Sigmoid colon (tissue), 7 donors: ENCODE measurements around the gene B3GLCT. TPM values are rescaled to one million over a fixed set of nuclear protein-coding genes. Genes with fewer than 3 reads are reported as not detected.
"Not testable (repeated sequence)": the region's sequence is repeated elsewhere in the genome, so short reads cannot be mapped to it uniquely, and the experiment has no call there.

Experiments
- DNase-seq: peaks from one replicate; pipeline ENCODE4 v3.0.0-alpha.2; 2019
- H3K27ac ChIP-seq, 4 donors: fragments of 200-600 bp; sonication (generic); one replicate each; pipeline ENCODE4 v1.5.1; 2016 to 2019; ENCODE audit warnings: mild to moderate bottlenecking in 1 of 4
- H3K27me3 ChIP-seq, 3 donors: fragments of 200-600 bp; sonication (generic); one replicate each; pipeline ENCODE4 v1.5.1; 2019; ENCODE audit warnings: mild to moderate bottlenecking in 1 of 3
- H3K36me3 ChIP-seq, 4 donors: fragments of 200-600 bp; sonication (generic); one replicate each; pipeline ENCODE4 v1.5.1; 2016 to 2019
- H3K4me1 ChIP-seq, 4 donors: fragments of 200-600 bp; sonication (generic); one replicate each; pipeline ENCODE4 v1.5.1; 2017 to 2019
- H3K4me3 ChIP-seq, 4 donors: fragments of 200-600 bp; sonication (generic); one replicate each; pipeline ENCODE4 v1.5.1; 2017 to 2019; ENCODE audit warnings: mild to moderate bottlenecking in 2 of 4, moderate library complexity in 1 of 4
- H3K9me3 ChIP-seq, 4 donors: fragments of 200-600 bp in 3 of 4; sonication (generic) in 3 of 4; one replicate each; pipeline versions ENCODE4 v1.5.1 to v1.6.1; 2013 to 2019
- EP300 ChIP-seq, 4 donors: sonication (generic); formaldehyde crosslinking; IDR thresholded peaks; one replicate each; pipeline ENCODE4 v1.6.1; 2017; ENCODE audit warnings: antibody characterized with exemption in 4 of 4
- POLR2A ChIP-seq, 2 donors: fragments of 450-650 bp; IDR thresholded peaks; one replicate each; pipeline ENCODE4 v1.6.1; 2016; ENCODE audit warnings: antibody characterized with exemption in 2 of 2, mild to moderate bottlenecking in 2 of 2, moderate library complexity in 2 of 2
- POLR2AphosphoS5 ChIP-seq, 4 donors: sonication (generic); formaldehyde crosslinking; IDR thresholded peaks; one replicate each; pipeline ENCODE4 v1.6.1; 2017; ENCODE audit warnings: antibody characterized with exemption in 4 of 4
- WGBS, 2 donors: extraction: QIAGEN DNeasy Blood & Tissue Kit; methylation state at CpG; one replicate each; pipeline ENCODE4 v1.1.7; 2013; 5-methylcytosine and 5-hydroxymethylcytosine counted together
- intact Hi-C: fragments of 100-400 bp; cut with DNase I; formaldehyde crosslinking; loops from one replicate; pipeline ENCODE4 v1.15.1; 2023
- polyA plus RNA-seq, 3 donors: library from polyadenylated mRNA; stranded (reverse); fragments of 200-250 nt; gene quantifications; one replicate each; pipeline ENCODE4 v1.2.3, GENCODE V29; 2013
- total RNA-seq, 4 donors: library from RNA; depleted of rRNA; stranded (reverse); fragments of >200 nt; gene quantifications; one replicate each; pipeline ENCODE4 v1.1.0, GENCODE V29; 2016
- TF ChIP-seq, protein P1 (sequence below), 4 experiments: fragments of 450-650 bp in 3 of 4; fragments of 200-600 bp in 1 of 4; IDR thresholded peaks; one replicate each; pipeline ENCODE4 v1.5.1; 2016 to 2019; ENCODE audit warnings: antibody characterized with exemption in 4 of 4, mild to moderate bottlenecking in 3 of 4, moderate library complexity in 2 of 4
- donor health status: healthy with polysubstance abuse.
- donor health status: Bipolar disorder and iron deficiency.
- donor health status: healthy.

Gene B3GLCT
- total and polyA plus RNA-seq, 7 donors, result 0.60 to 7.5 (median 5.8) TPM

DNA sequence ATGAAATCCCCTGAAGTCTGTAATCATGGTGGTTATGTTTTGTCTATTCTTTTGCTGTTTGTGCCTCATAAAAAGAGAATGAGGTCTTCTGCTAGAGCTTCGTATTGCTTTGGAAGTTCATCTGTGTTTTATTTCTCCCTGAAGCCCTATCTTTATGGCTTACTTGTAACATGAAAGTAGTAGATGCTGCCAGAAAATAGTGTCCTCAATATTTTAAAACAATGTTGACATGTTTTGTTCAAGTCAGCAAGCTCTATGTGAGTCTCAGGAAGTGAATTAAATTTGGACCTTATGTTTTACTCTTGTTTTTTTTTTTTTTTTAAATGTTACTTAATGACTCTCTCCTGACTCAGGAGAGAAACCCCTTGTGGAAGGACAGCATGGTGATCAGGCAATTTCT, 130.5 kb downstream of the B3GLCT start:
- peaks cover 0 to 5% (median 0%) of the 10 kb centered on the region in 4 donors for H3K36me3 ChIP-seq
- H3K9me3 ChIP-seq, result no peaks in the 10 kb centered on the region
- 86 to 92% methylated on average over 1 of the region's 1 CpG for WGBS, 2 donors
- no peak overlapping the region for H3K27ac ChIP-seq
- H3K27me3 ChIP-seq, result no peaks in the 10 kb centered on the region
- TF ChIP-seq EP300 (IDR thresholded peaks at IDR 0.05) (no peak), POLR2A (IDR thresholded peaks at IDR 0.05) (no peak), POLR2AphosphoS5 (IDR thresholded peaks at IDR 0.05) (no peak)
- TF ChIP-seq, protein P1, sequence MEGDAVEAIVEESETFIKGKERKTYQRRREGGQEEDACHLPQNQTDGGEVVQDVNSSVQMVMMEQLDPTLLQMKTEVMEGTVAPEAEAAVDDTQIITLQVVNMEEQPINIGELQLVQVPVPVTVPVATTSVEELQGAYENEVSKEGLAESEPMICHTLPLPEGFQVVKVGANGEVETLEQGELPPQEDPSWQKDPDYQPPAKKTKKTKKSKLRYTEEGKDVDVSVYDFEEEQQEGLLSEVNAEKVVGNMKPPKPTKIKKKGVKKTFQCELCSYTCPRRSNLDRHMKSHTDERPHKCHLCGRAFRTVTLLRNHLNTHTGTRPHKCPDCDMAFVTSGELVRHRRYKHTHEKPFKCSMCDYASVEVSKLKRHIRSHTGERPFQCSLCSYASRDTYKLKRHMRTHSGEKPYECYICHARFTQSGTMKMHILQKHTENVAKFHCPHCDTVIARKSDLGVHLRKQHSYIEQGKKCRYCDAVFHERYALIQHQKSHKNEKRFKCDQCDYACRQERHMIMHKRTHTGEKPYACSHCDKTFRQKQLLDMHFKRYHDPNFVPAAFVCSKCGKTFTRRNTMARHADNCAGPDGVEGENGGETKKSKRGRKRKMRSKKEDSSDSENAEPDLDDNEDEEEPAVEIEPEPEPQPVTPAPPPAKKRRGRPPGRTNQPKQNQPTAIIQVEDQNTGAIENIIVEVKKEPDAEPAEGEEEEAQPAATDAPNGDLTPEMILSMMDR (IDR thresholded peaks at IDR 0.05), result no peak
- H3K4me1 ChIP-seq, result no peaks in the 10 kb centered on the region
- H3K4me3 ChIP-seq, result no peak overlapping the region
- no peak for DNase-seq
- intact Hi-C loops, result no loop called here

DNA sequence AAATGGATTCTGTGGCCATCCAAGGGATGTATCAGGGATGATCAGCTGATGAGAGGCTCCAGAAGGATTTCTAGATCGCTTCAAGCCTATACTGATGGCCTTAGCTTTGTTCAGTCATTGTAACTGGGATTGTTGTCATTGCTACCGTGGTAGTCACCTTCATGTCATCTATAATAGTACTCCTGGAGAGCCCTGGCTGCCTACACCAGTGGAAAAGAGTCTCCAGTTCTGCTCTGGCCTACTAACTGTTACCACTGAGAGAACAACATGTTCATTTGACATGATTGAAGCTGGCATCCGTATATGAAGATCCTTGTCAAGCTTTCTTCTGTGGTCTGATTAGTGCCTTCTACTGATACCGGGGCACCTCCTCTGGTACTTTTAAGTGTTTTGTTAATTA, 131.3 kb downstream of the B3GLCT start:
- H3K4me1 ChIP-seq, result no peaks in the 10 kb centered on the region
- intact Hi-C loops, result no loop called here
- DNase-seq, result no peak
- no peaks in the 10 kb centered on the region for H3K27me3 ChIP-seq
- H3K4me3 ChIP-seq, result no peak overlapping the region
- peaks cover 0 to 5% (median 0%) of the 10 kb centered on the region in 4 donors for H3K36me3 ChIP-seq
- 93 to 97% methylated on average over 4 of the region's 4 CpGs for whole genome bisulfite sequencing, 2 donors
- H3K27ac ChIP-seq, result no peak overlapping the region
- TF ChIP-seq, protein P1 (IDR thresholded peaks at IDR 0.05), result no peak
- TF ChIP-seq POLR2AphosphoS5 (IDR thresholded peaks at IDR 0.05) (no peak), EP300 (IDR thresholded peaks at IDR 0.05) (no peak), POLR2A (IDR thresholded peaks at IDR 0.05) (no peak)
- no peaks in the 10 kb centered on the region for H3K9me3 ChIP-seq

DNA sequence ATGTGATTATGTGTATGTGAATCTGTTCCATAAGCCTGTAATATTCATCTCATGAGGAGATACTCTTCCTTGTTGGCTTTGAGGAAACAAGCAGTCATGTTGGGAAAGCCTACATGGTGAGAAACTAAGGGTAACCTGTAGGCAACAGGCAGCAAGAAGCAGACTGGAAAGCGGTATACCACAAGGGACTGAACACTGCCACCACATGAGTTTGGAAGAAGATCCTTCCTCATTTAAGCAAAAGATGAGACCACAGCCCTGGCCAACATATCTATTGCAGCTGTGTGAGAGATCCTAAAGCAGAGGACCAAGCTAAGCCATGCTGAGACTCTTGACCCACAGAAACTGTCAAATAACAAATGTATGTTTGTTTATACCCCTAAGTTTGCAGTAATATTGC, 134.8 kb downstream of the B3GLCT start:
- DNase-seq, result no peak
- no peaks in the 10 kb centered on the region for H3K4me1 ChIP-seq
- no peak overlapping the region for H3K4me3 ChIP-seq
- no peaks in the 10 kb centered on the region for H3K27me3 ChIP-seq
- peaks cover 0 to 2% (median 0%) of the 10 kb centered on the region in 4 donors for H3K36me3 ChIP-seq
- TF ChIP-seq, protein P1 (IDR thresholded peaks at IDR 0.05), result no peak
- TF ChIP-seq POLR2AphosphoS5 (IDR thresholded peaks at IDR 0.05) (no peak), EP300 (IDR thresholded peaks at IDR 0.05) (no peak)
- H3K9me3 ChIP-seq, result peaks cover 0 to 3% (median 0%) of the 10 kb centered on the region in 4 donors
- no peak overlapping the region for H3K27ac ChIP-seq
- intact Hi-C loops, result no loop called here
- 93 to 96% methylated on average over 1 of the region's 1 CpG for WGBS, 2 donors

DNA sequence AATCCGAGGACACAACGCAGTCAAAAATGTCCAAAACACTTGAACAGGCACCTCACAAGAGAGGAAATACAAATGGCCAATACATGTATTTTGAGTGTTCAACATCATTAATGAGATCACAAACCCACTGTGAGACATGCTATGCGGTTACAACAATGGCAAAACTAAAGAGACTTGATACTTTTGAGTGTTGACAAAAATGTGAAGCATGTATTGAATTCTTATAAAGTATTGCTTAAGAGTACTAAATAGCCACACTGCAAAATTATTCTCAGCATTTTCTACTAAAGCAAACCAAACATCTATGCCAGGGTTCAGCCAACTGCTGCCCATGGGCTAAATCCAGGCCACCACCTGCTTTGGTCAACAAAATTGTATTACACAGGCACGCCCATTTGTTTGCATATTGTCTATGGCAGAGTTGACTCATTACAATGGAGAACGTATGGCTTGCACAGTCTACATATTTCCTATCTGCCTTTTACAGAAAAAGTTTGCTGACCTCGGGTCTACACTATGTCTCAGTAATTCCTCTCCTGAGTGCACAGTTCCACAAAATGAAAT, 135.3 kb downstream of the B3GLCT start:
- no peak for DNase-seq
- H3K27ac ChIP-seq, result no peak overlapping the region
- intact Hi-C loops, result no loop called here
- TF ChIP-seq, protein P1 (IDR thresholded peaks at IDR 0.05), result no peak
- TF ChIP-seq EP300 (IDR thresholded peaks at IDR 0.05) (no peak), POLR2AphosphoS5 (IDR thresholded peaks at IDR 0.05) (no peak), POLR2A (IDR thresholded peaks at IDR 0.05) (no peak)
- 60 to 82% methylated on average over 6 of the region's 6 CpGs for WGBS, 2 donors
- H3K4me3 ChIP-seq, result no peak overlapping the region
- H3K9me3 ChIP-seq, result peaks cover 0 to 3% (median 1%) of the 10 kb centered on the region in 4 donors
- no peaks in the 10 kb centered on the region for H3K27me3 ChIP-seq
- no peaks in the 10 kb centered on the region for H3K36me3 ChIP-seq
- no peaks in the 10 kb centered on the region for H3K4me1 ChIP-seq

DNA sequence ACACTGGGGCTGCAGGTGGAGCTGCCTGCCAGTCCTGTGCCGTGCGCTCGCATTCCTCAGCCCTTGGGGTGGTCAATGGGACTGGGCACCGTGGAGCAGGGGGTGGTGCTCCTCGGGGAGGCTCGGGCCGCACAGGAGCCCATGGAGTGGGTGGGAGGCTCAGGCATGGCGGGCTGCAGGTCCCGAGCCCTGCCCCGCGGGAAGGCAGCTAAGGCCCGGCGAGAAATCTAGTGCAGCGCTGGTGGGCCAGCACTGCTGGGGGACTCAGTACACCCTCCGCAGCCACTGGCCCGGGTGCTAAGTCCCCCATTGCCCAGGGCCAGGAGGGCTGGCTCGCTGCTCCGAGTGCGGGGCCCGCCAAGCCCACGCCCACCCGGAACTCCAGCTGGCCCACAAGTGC, 139.8 kb downstream of the B3GLCT start:
- 91 to 92% methylated on average over 22 of the region's 22 CpGs for WGBS, 2 donors
- intact Hi-C loops, H3K27ac ChIP-seq: not testable (repeated sequence)

DNA sequence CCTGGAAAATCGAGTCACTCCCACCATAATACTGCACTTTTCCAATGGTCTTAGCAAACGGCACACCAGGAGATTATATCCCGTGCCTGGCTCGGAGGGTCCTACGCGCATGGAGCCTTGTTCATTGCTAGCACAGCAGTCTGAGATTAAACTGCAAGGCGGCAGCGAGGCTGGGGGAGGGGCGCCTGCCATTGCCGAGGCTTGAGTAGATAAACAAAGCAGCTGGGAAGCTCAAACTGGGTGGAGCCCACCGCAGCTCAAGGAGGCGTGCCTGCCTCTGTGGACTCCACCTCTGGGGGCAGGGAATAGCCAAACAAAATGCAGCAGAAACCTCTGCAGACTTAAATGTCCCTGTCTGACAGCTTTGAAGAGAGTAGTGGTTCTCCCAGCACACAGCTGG, 141.1 kb downstream of the B3GLCT start:
- H3K4me3 ChIP-seq, intact Hi-C loops, H3K4me1 ChIP-seq, H3K27ac ChIP-seq, DNase-seq, H3K36me3 ChIP-seq, H3K27me3 ChIP-seq, H3K9me3 ChIP-seq: not testable (repeated sequence)
- WGBS, 2 donors, result 81 to 85% methylated on average over 12 of the region's 12 CpGs

More for the DNA sequence above, 139.8 kb downstream of the B3GLCT start:
- not testable (repeated sequence) for DNase-seq, H3K27me3 ChIP-seq, H3K4me3 ChIP-seq, H3K4me1 ChIP-seq, H3K9me3 ChIP-seq, H3K36me3 ChIP-seq
